PC-9 (cell line): Measurements from ENCODE around the gene MPEG1. TPM values are rescaled to one million over a fixed set of nuclear protein-coding genes. Genes with fewer than 3 reads are reported as not detected.
A peak's percentile ranks its signal among the peaks of the same experiment; 100 is the strongest.

Source experiments
- BruUV-seq: library from RNA; stranded (reverse); fragments of 400-500 nt; replicated peaks from 2 replicates; lab custom pipeline; 2021; lab: Mats Ljungman, UMichigan
- CTCF ChIA-PET: fragments of 300-600 bp; sonication (Branson Sonifier 250); formaldehyde crosslinking; loops from one replicate; lab custom pipeline; 2022; ENCODE audit warnings: antibody characterized with exemption; lab: Charles Lee
- POLR2A ChIA-PET: fragments of 300-600 bp; sonication (Branson Sonifier 250); formaldehyde crosslinking; loops from one replicate; lab custom pipeline; 2022; ENCODE audit warnings: antibody characterized with exemption; ENCODE audit not compliant: unreplicated experiment; lab: Charles Lee
- DNase-seq, 2 experiments: peaks; one replicate each; pipeline versions ENCODE4 v3.0.0 to v3.0.0-alpha.2; 2015 to 2022; ENCODE audit warnings: mixed read lengths in 1 of 2
- H2AFZ ChIP-seq: fragments of 200-600 bp; sonication (generic); 2 replicates; pipeline ENCODE4 v1.8.1; 2017; ENCODE audit warnings: antibody characterized with exemption
- H3F3A ChIP-seq: fragments of 200-600 bp; sonication (generic); 2 replicates; pipeline ENCODE4 v1.8.1; 2017; ENCODE audit warnings: antibody characterized with exemption, mild to moderate bottlenecking, low read depth; ENCODE audit not compliant: insufficient read depth
- H3K27ac ChIP-seq: fragments of 200-600 bp; sonication (generic); 2 replicates; pipeline ENCODE4 v1.6.1; 2016; ENCODE audit warnings: mixed run types
- H3K27me3 ChIP-seq: fragments of 200-600 bp; sonication (generic); 2 replicates; pipeline ENCODE4 v1.6.1; 2016; ENCODE audit warnings: low read depth, mixed run types; ENCODE audit not compliant: insufficient read depth
- H3K36me3 ChIP-seq: fragments of 200-600 bp; sonication (generic); 2 replicates; pipeline ENCODE4 v1.6.1; 2016; ENCODE audit warnings: low read depth, mixed run types
- H3K4me1 ChIP-seq: fragments of 200-600 bp; sonication (generic); replicated peaks from 2 replicates; pipeline ENCODE4 v1.6.1; 2016; ENCODE audit warnings: mixed run types; ENCODE audit not compliant: insufficient read depth
- H3K4me2 ChIP-seq: fragments of 200-600 bp; sonication (generic); 2 replicates; pipeline ENCODE4 v1.6.1; 2017; ENCODE audit warnings: mixed run types
- H3K4me3 ChIP-seq: fragments of 200-600 bp; sonication (generic); 2 replicates; pipeline ENCODE4 v1.6.1; 2016; ENCODE audit warnings: mixed run types
- H3K79me2 ChIP-seq: fragments of 200-600 bp; sonication (generic); 2 replicates; pipeline ENCODE4 v1.6.1; 2017; ENCODE audit warnings: low read depth, mixed run types
- H3K9me2 ChIP-seq: fragments of 200-600 bp; sonication (generic); 2 replicates; pipeline ENCODE4 v1.8.1; 2017; ENCODE audit warnings: mild to moderate bottlenecking; ENCODE audit not compliant: insufficient read depth
- H3K9me3 ChIP-seq: fragments of 200-600 bp; sonication (generic); 2 replicates; pipeline ENCODE4 v1.8.1; 2016; ENCODE audit warnings: low read depth; ENCODE audit not compliant: insufficient read depth
- H4K20me1 ChIP-seq: fragments of 200-600 bp; sonication (generic); 2 replicates; pipeline ENCODE4 v1.8.1; 2017; ENCODE audit not compliant: insufficient read depth
- CTCF ChIP-seq: fragments of 200-600 bp; sonication (generic); conservative IDR thresholded peaks from 2 replicates; pipeline ENCODE4 v1.6.1; 2017; ENCODE audit warnings: mixed run types, antibody characterized with exemption, mild to moderate bottlenecking, moderate library complexity
- EZH2 ChIP-seq: fragments of 200-600 bp; sonication (generic); IDR thresholded peaks from 2 replicates; pipeline ENCODE4 v1.8.0; 2017; ENCODE audit warnings: antibody characterized with exemption, low read depth
- intact Hi-C: fragments of 100-400 bp; cut with micrococcal nuclease; formaldehyde crosslinking; loops from one replicate; pipeline ENCODE4 v1.10.0; 2022; ENCODE audit not compliant: unreplicated experiment
- total RNA-seq: library from RNA; stranded (reverse); gene quantifications from 2 replicates; pipeline ENCODE4 v1.2.3, GENCODE V29; 2021

The MPEG1 gene
- total RNA-seq, 1 experiment from 2014 or later = not detected

GRCh38 chr11:59174664-59175033, 38.1 kb downstream of the MPEG1 start:
- DNase-seq = peak; percentile 39 to 89
- Histone ChIP-seq H3F3A (peaks cover 37% of the 10 kb centered on the region), H3K36me3 (peaks cover 38% of the 10 kb centered on the region), H3K27me3 (no peaks in the 10 kb centered on the region), H3K4me3 (peak overlapping the region; percentile 96), H4K20me1 (no peaks in the 10 kb centered on the region), H3K27ac (peak overlapping the region; percentile 85), H3K4me1 (peaks cover 32% of the 10 kb centered on the region), H3K79me2 (peaks cover 66% of the 10 kb centered on the region), H2AFZ (no peak overlapping the region), H3K4me2 (peak overlapping the region; percentile 96), H3K9me3 (peaks cover 9% of the 10 kb centered on the region; the same call in 1 of the 2 replicates), H3K9me2 (no peaks in the 10 kb centered on the region)
- TF ChIP-seq EZH2 = no peak
- TF ChIP-seq CTCF = no peak
- intact Hi-C loops = loop anchor here (1.0 to 5.0 kb wide), 2 partner anchors 12 to 378 kb away; no protein-coding TSS in a partner anchor
- POLR2A ChIA-PET = interaction anchor here (0.6 to 1.2 kb wide), 3 partner anchors 11 to 1473 kb away, joined by 5 to 20 read pairs (median 7); no protein-coding TSS in a partner anchor
- BruUV-seq = no TSS peak
- CTCF ChIA-PET = interaction anchor here (2.4 kb wide), 1 partner anchor 11 kb away, joined by 32 read pairs; no protein-coding TSS in a partner anchor

- no peaks in the 10 kb centered on the region for H4K20me1 ChIP-seq
- DNase-seq = peak; percentile 86 to 87
- no peak for TF ChIP-seq CTCF
- TF ChIP-seq EZH2 = no peak
- peaks cover 5% of the 10 kb centered on the region; the same call in 1 of the 2 replicates for H3K9me3 ChIP-seq
- POLR2A ChIA-PET = interaction anchor here (0.6 to 1.2 kb wide), 4 partner anchors 11 to 392 kb away, joined by 4 to 20 read pairs (median 6); no protein-coding TSS in a partner anchor
- H3K27ac ChIP-seq = peak overlapping the region; percentile 85
- intact Hi-C loops = loop anchor here (1.0 to 5.0 kb wide), 3 partner anchors 12 to 378 kb away; partner anchors contain the start of gene FAM111A
- peaks cover 61% of the 10 kb centered on the region for H3K79me2 ChIP-seq
- CTCF ChIA-PET = interaction anchor here (2.4 kb wide), 1 partner anchor 12 kb away, joined by 32 read pairs; no protein-coding TSS in a partner anchor
- H3K9me2 ChIP-seq = no peaks in the 10 kb centered on the region
- peaks cover 37% of the 10 kb centered on the region for H3F3A ChIP-seq
- H3K36me3 ChIP-seq = peaks cover 33% of the 10 kb centered on the region
- H3K27me3 ChIP-seq = no peaks in the 10 kb centered on the region
- peak overlapping the region; percentile 96 for H3K4me2 ChIP-seq
- BruUV-seq = no TSS peak
- peak overlapping the region; percentile 96 for H3K4me3 ChIP-seq
- peaks cover 32% of the 10 kb centered on the region for H3K4me1 ChIP-seq
- H2AFZ ChIP-seq = peak overlapping the region; percentile 80; the same call in 1 of the 2 replicates
Measured at GRCh38 chr11:59173964-59174663, 38.6 kb downstream of the MPEG1 start.

GRCh38 chr11:59173080-59173963, 39.4 kb downstream of the MPEG1 start:
- ChIA-PET CTCF (interaction anchor here (2.4 kb wide), 2 partner anchors 13 kb away, joined by 32 to 67 read pairs; no protein-coding TSS in a partner anchor), POLR2A (interaction anchor here (0.6 to 1.2 kb wide), 3 partner anchors 12 to 393 kb away, joined by 4 to 7 read pairs (median 5); no protein-coding TSS in a partner anchor)
- peak overlapping the region; percentile 96 for H3K4me3 ChIP-seq
- BruUV-seq = TSS peak; percentile 93
- peaks cover 25% of the 10 kb centered on the region for H3K36me3 ChIP-seq
- peak overlapping the region; percentile 80 for H2AFZ ChIP-seq
- no peak for TF ChIP-seq EZH2
- peaks cover 53% of the 10 kb centered on the region for H3K79me2 ChIP-seq
- peak overlapping the region; percentile 96 for H3K4me2 ChIP-seq
- H3F3A ChIP-seq = peaks cover 37% of the 10 kb centered on the region
- DNase-seq = peak; percentile 45 to 49
- H3K9me2 ChIP-seq = no peaks in the 10 kb centered on the region
- H3K27ac ChIP-seq = peak overlapping the region; percentile 85
- H4K20me1 ChIP-seq = no peaks in the 10 kb centered on the region
- intact Hi-C loops = loop anchor here (2.0 to 5.0 kb wide), 2 partner anchors 31 to 379 kb away; partner anchors contain the start of gene FAM111A
- no peaks in the 10 kb centered on the region for H3K27me3 ChIP-seq
- H3K9me3 ChIP-seq = no peaks in the 10 kb centered on the region
- peaks cover 32% of the 10 kb centered on the region for H3K4me1 ChIP-seq
